Mucosa of descending colon (tissue), 3 donors: ENCODE measurements around the gene SETX. TPM values are rescaled to one million over a fixed set of nuclear protein-coding genes. Genes with fewer than 3 reads are reported as not detected.

Experiments
- ATAC-seq: fragments of 200-7000 bp; cut with Tn5 transposase; one replicate; pipeline ENCODE4 v1.9.1; 2020; ENCODE audit warnings: mild to moderate bottlenecking, moderate library complexity
- DNase-seq, 3 donors: peaks; one replicate each; pipeline ENCODE4 v3.0.0-alpha.2; 2020
- H3K36me3 ChIP-seq: fragments of 200-600 bp; one replicate; pipeline ENCODE4 v1.8.0; 2021; ENCODE audit warnings: low read depth, mild to moderate bottlenecking
- H3K4me1 ChIP-seq: fragments of 200-600 bp; one replicate; pipeline ENCODE4 v1.8.0; 2021; ENCODE audit warnings: low read depth, mild to moderate bottlenecking
- H3K4me3 ChIP-seq: fragments of 200-600 bp; one replicate; pipeline ENCODE4 v1.8.0; 2021; ENCODE audit warnings: mild to moderate bottlenecking
- H3K9me3 ChIP-seq: fragments of 200-600 bp; one replicate; pipeline ENCODE4 v1.8.0; 2021; ENCODE audit warnings: mild to moderate bottlenecking
- intact Hi-C, 2 donors: fragments of 100-400 bp; cut with DNase I in 1 of 2; cut with micrococcal nuclease in 1 of 2; formaldehyde crosslinking; loops; one replicate each; pipeline versions ENCODE4 v1.11.0 to v1.11.1; 2022; cut with DNase I, micrococcal nuclease
- total RNA-seq, 3 donors: library from RNA; stranded (reverse); fragmentation: NEBNext Ultra II Directional in 2 of 3; extraction: Animal tissue kit (Norgen Biotek cat#: 25700) in 2 of 3; gene quantifications; one replicate each; pipeline versions ENCODE4 v1.2.1 to v1.2.4, GENCODE V29; 2021 to 2023
- TF ChIP-seq, protein P1 (sequence below): fragments of 200-600 bp; IDR thresholded peaks from one replicate; pipeline ENCODE4 v1.8.0; 2022; ENCODE audit warnings: antibody characterized with exemption, mild to moderate bottlenecking
- donor health status: DM: no; HTN: no; CAD: no; lungs with moderate emphysema.
- donor health status: DM: no; HTN: no; CAD: no.
- donor health status: DM: no; HTN: yes; CAD: no.

Gene SETX
- total RNA-seq, 3 donors from 2014 or later: 35.4 to 54.2 (median 38.7) TPM

DNA sequence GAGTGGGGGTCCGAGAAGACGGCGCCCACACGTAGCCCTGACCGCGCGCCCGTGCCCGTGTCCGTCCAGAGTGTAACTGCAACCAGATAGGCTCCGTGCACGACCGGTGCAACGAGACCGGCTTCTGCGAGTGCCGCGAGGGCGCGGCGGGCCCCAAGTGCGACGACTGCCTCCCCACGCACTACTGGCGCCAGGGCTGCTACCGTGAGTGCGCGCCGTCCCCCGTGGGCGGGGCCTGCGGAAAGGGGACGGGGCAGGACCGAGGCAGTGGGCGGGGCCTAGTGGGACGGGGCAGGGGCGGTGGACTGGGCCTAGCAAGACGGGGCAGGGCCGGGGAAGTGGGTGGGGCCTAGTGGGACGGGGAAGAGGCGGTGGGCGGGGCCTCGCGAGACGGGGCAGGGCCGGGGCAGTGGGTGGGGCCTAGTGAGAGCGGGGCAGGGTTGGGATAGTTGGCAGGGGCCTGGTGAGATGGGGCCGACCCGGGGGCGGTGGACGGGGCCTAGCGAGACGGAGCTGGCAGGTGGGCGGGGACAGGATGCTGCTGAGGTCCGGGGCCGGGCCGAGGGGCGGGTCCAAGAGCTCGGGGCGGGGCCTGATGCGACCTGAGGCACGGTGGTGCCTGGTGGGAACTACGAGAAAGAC, 113.8 kb downstream of the SETX start:
- Histone ChIP-seq H3K4me1 (peaks cover 3% of the 10 kb centered on the region), H3K4me3 (no peak overlapping the region), H3K9me3 (no peaks in the 10 kb centered on the region), H3K36me3 (no peaks in the 10 kb centered on the region)
- TF ChIP-seq, protein P1, sequence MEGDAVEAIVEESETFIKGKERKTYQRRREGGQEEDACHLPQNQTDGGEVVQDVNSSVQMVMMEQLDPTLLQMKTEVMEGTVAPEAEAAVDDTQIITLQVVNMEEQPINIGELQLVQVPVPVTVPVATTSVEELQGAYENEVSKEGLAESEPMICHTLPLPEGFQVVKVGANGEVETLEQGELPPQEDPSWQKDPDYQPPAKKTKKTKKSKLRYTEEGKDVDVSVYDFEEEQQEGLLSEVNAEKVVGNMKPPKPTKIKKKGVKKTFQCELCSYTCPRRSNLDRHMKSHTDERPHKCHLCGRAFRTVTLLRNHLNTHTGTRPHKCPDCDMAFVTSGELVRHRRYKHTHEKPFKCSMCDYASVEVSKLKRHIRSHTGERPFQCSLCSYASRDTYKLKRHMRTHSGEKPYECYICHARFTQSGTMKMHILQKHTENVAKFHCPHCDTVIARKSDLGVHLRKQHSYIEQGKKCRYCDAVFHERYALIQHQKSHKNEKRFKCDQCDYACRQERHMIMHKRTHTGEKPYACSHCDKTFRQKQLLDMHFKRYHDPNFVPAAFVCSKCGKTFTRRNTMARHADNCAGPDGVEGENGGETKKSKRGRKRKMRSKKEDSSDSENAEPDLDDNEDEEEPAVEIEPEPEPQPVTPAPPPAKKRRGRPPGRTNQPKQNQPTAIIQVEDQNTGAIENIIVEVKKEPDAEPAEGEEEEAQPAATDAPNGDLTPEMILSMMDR: no peak
- intact Hi-C loops: no loop called here
- peak; percentile 97 to 99 (median 98) for DNase-seq
- ATAC-seq: peak; percentile 93

DNA sequence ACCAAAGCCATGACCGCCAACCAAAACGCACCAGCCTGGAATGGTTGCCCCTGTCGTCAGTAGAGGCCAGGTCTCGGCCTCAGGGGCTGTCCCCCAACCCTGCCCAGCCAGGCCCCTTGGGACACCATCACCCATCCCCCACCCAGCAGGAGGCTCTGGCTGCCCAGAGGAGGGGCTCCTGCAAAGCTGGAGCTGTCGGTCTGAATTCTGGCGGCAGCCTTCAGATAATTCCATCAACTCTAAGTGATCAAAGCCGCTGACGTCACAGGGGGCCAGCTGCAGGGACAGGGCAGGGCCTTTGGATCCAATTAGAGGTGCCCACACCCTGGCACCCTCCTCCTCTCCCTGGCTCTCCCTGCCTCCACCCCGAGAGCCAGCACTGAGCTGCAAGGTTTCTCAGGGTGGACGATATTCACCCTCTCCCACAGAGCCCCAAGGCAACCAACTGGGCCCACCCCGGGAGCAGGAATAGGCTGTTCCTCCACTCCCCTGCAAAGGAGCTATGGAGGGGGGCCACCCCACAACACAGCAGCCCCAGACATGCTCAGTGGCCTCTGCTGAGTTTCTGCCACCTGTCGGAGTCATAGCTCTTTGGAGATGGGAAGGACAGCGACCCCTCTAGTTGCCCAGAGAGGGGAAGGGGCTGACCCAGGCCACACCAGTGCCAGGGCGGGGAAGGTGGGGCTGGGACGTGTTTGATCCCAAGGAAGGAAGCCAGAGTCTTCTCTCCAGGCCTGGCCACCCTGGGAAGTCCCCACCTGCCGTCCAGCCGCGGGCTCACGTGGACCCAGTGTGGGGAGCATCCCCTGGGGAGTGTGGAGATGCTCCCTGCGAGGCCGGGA, 114.6 kb downstream of the SETX start:
- ATAC-seq (no peak), DNase-seq (no peak)
- H3K4me3 ChIP-seq: no peak overlapping the region
- TF ChIP-seq, protein P1: no peak
- intact Hi-C loops: loop anchor here in 1 of 2 donors (10.0 kb wide), 1 partner anchor 475 kb away; no protein-coding TSS in a partner anchor
- peaks cover 3% of the 10 kb centered on the region for H3K4me1 ChIP-seq
- H3K9me3 ChIP-seq: no peaks in the 10 kb centered on the region
- no peaks in the 10 kb centered on the region for H3K36me3 ChIP-seq

DNA sequence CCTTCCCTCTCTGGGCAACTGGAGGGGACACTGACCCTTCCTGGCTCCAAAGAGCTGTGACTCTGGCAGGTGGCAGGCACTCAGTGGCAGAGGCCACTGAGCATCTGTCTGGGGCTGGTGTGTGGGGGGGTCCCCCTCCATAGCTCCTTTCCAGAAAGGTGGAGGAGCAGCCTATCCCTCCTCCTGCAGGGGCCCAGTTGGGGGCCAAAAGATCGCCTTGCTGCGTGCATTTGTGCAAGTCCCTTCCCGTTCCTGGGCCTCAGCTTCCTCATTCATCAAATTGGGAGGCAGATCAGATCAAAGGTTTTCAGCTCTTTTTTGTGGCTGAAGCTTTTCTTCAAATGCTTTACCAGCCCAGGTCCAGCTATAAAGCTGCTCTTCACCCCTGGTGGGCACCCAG, 115.3 kb downstream of the SETX start:
- peaks cover 3% of the 10 kb centered on the region for H3K4me1 ChIP-seq
- no peaks in the 10 kb centered on the region for H3K36me3 ChIP-seq
- no peak overlapping the region for H3K4me3 ChIP-seq
- TF ChIP-seq, protein P1: no peak
- DNase-seq (no peak), ATAC-seq (no peak)
- H3K9me3 ChIP-seq: no peaks in the 10 kb centered on the region
- intact Hi-C loops: loop anchor here in 1 of 2 donors (10.0 kb wide), 1 partner anchor 475 kb away; no protein-coding TSS in a partner anchor

DNA sequence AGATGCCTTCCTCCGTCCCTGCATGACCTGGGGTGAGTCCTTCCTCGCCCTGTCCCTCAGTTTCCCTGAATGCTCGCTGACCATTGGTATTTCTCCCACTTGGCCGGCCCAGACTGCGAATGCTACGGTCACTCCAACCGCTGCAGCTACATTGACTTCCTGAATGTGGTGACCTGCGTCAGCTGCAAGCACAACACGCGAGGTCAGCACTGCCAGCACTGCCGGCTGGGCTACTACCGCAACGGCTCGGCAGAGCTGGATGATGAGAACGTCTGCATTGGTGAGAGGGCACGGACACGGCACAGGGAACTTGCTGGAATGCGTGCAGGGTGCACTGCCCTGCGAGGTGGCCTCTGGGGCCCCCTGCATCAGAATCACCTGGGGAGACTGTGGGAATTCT, 115.8 kb downstream of the SETX start:
- Histone ChIP-seq H3K4me3 (no peak overlapping the region), H3K9me3 (no peaks in the 10 kb centered on the region), H3K4me1 (peaks cover 3% of the 10 kb centered on the region), H3K36me3 (no peaks in the 10 kb centered on the region)
- DNase-seq (no peak), ATAC-seq (no peak)
- TF ChIP-seq, protein P1: no peak
- intact Hi-C loops: loop anchor here in 1 of 2 donors (10.0 kb wide), 1 partner anchor 474 kb away; no protein-coding TSS in a partner anchor

DNA sequence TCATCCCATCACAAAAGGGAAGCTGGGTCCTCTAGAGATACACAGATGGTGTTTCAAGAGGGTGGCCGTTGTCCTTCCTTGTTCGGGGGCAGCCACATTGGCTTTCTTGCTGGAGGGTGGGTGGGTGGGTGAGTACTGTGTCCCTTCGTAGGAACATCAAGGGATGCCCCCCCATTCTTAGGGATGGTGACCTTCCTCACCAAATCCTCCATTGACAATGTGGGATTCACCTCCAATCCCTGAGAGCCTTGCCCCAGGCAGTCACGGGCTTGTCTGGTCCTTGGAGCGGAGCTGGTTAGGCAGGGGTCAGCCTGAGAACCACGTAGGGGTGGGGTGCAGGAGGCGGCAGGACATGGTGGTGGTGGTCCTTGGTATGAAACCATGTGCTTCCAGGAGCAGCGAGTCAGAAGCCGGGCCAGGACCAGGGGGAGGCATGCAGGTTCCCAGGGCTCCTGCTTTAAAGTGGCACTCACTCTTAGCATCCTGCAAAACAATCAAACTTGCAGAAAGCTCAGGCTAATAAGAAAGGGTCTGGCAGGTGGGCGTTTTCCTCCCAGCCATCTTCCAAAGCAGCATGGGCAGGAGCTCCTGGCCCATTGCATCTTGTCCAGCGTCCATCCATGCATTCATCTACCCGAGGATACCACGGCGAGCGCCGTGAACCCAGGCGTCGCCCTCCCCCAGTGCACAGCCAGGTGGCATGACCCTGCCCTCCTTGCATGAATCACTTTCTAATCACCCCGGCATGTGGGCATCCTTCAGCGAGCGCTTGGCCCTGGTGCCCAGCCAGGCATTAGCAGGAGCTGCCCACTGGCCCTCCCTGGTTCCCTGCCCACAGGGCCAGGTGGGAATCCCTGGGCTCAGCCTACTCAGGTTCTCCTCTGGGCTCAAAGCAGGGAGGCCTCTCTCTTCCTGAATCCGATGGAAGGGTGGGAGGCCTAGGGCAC, 116.5 kb downstream of the SETX start:
- Histone ChIP-seq H3K4me3 (no peak overlapping the region), H3K9me3 (no peaks in the 10 kb centered on the region), H3K36me3 (no peaks in the 10 kb centered on the region), H3K4me1 (peaks cover 3% of the 10 kb centered on the region)
- intact Hi-C loops: loop anchor here in 1 of 2 donors (10.0 kb wide), 1 partner anchor 473 kb away; no protein-coding TSS in a partner anchor
- DNase-seq: no peak
- TF ChIP-seq, protein P1: no peak
- no peak for ATAC-seq
